ENCODE data around the gene SDC1.
A peak's percentile ranks its signal among the peaks of the same experiment; 100 is the strongest.
"Not testable (repeated sequence)": the region's sequence is repeated elsewhere in the genome, so short reads cannot be mapped to it uniquely, and the experiment has no call there.

SDC1 gene

GRCh38 chr2:20196053-20196656, 28.8 kb downstream of the SDC1 start:
- no peak for DNase-seq

GRCh38 chr2:20195431-20196033, 29.4 kb downstream of the SDC1 start:
- no peak for DNase-seq

- not testable (repeated sequence) for DNase-seq
Observed at GRCh38 chr2:20195016-20195411, 29.9 kb downstream of the SDC1 start.

DNA sequence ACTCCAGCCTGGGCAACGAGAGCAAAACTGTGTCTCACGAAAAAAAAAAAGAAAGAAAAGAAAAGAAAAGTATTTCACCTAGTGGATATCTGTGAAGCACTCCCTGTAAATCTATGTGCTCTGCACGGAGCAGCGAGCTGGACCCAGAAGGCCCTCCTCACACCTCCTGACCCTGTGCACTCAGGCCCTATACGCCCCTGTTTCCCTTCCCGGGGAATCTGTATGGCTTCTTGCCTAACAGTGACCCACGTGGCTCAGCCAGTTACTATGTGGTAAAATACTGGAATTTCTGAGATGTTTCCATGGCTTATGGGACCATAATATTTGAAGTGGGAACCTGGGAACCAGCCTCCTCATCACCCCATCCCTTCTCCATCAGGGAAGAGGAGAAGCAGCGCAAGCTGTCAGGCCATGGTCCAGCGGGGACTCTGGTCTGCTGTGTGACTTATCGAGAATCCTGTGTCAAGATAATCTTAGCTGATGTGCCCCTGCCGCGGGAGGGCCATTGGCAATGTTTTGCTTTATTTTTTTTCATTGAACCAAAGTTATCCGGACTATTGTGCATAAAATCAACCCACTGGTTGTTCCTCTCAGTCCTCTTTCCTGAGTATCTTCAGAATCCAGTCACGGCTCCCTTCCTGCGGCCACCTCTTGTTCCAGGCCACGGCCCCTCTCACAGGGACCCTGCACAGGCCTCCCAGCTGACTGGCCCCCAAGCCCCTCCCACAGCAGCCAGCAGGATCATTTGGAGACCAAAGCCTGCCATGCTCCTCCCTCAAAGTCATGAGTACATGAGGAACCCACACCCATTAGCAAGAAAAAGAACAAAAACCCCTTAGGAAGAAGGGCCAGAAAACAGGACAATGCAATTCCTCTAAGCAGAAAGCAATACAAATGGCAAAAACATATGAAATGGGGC, 30.6 kb downstream of the SDC1 start:
- no peak for DNase-seq

- DNase-seq = no peak
Observed at GRCh38 chr2:20193185-20193584, 31.7 kb downstream of the SDC1 start.

- DNase-seq = no peak
Observed at GRCh38 chr2:20192781-20193180, 32.1 kb downstream of the SDC1 start.

- DNase-seq = no peak
Observed at GRCh38 chr2:20191714-20192569, 33.0 kb downstream of the SDC1 start.

- peak in 1 of 2 experiments; percentile 39 for DNase-seq
Observed at GRCh38 chr2:20190876-20191713, 33.8 kb downstream of the SDC1 start.

- no peak for DNase-seq
Observed at GRCh38 chr2:20190170-20190569, 34.8 kb downstream of the SDC1 start.

DNA sequence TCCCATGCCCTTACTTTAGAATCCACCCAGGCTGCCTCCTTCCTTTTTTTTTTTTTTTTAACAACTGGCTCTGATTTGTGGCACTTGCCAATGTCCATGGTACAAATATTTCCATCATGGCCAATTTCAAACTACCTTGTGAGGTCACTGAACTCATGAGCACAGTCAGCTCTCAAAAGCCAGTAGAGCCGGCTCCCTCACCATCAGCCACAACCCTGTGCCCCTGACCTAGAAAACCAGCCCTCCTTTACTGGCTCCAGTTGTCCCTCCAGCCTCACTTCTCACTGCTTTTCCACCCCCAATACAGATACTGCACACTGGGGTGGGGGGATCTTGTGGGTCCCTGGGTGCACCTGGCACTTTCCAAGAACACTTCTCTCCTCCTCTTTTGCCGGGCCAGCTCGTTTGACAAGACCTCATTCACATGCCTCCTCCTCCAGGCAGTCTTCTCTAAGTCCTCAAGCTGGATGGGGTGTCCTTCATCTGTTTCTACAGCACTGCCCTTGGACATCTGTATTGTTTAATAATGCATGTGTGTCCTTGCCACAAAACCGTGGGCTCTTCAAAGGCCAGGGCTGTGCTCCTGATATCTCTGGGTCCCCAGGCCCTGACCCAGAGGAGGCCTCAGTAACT, 35.5 kb downstream of the SDC1 start:
- DNase-seq = no peak

GRCh38 chr2:20188851-20189250, 36.1 kb downstream of the SDC1 start:
- DNase-seq = no peak

- DNase-seq = no peak
Observed at GRCh38 chr2:20188201-20188600, 36.7 kb downstream of the SDC1 start.

DNA sequence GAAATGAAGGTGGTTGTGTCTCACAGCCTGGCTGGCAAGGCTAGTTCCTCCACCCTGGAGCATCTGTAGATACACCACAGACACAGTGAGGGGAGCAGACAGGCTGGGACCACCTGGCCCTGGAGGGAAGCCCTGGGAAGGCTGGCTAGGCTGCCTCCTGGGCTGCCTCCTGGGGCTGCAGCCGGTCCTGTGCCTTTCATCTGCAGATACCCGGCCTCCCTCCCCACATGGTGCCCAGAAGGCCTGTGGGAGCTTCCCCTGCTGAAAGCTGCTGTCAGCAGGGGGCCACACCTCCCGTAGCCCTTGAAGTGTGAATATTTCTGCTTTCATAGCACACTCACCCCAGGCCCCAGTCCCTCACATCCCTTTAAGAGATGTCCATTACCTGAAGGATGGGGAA, 37.6 kb downstream of the SDC1 start:
- DNase-seq = no peak

- DNase-seq = no peak
Observed at GRCh38 chr2:20186855-20187187, 38.1 kb downstream of the SDC1 start.

DNA sequence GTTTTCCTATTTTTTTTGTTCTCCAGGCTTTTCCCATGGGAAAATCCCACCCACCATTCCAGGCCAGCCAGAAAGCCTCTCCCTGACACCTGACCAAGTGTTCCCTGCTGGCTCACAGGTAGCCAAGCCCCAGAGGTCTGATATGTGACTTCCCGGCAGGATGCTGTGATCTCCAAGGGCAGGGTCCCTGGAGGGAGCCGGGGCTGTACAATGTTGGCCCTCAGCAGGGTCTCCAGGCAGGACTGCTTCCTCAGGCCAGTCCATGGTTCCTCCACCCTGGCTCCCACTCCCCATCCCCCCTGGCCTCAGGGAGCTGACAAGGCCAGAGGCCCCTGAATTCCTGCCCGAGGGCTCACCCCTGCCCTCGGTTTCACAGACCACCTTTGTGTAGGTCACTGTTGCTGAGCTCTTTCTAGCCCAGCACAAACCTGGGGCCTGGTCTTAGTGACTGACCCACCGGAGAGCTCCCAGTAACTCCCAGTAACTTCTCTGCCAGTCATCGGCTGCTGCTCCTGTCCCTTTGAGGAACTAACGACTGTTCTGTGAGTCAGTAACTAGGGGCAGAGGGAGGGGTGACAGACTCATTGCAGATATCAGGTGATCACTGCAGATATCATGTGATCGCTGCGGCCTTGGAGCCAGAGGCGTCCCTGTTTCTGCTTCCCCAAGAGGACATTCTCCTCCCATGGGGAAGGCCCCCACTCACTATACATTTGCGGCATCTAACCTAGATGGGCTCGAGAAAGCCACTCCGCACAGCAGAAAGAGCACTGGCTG, 38.7 kb downstream of the SDC1 start:
- no peak for DNase-seq

GRCh38 chr2:20185176-20186022, 39.5 kb downstream of the SDC1 start:
- DNase-seq = no peak

DNA sequence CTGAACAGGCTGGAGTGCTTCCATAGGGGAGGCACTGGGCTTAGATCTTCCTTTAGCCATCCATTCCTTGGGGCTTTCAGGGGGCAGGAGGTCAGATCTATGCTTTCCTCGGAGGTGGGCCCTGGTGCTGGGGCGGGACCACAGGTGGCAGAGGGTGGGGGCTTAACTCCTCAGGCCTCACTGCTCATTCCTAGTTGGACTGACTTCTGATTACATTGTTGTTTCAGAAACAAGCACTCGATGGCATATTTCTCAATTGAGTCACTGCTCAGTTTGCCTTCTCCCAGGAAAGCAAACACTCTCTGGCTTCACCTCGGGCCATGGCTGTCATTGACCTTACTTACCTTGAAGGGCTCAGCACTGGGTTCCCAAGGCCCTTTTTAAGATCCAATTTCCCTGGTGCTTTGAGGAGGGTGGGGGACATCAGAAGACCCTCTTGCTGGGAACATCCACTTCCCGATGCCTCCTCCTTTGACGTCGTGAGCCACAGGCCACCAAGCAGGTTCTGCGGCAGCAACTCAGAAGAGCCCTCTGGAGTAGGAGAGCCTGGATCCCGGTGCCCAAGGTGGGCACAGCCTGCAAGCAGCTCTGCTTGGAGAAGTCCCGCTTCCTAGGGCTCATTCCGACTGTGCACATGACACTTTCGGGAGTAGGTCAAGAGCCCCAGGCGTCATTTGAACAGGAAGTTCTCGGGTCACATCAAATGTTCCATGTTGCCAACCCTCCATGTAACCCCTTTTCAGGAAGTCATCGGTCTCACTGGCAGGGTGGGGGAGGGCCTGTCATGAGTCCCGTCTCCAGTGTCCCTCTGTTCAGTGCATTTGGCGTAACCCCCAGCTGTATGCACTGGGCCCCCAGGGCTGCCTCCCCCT, 40.6 kb downstream of the SDC1 start:
- DNase-seq = peak; percentile 7 to 60

- DNase-seq = no peak
Observed at GRCh38 chr2:20183373-20183772, 41.6 kb downstream of the SDC1 start.

Measured in SW 1271 (cell line).